Embryonic facial prominence (tissue), 1 donor: Measurements from ENCODE around the gene MALT1.

Experiments used
- DNase-seq: peaks from one replicate; pipeline ENCODE4 v3.0.0-alpha.2; 2016; ENCODE audit errors: extremely low spot score

The MALT1 gene

GRCh38 chr18:58690259-58690658, 19.0 kb downstream of the MALT1 start:
- no peak for DNase-seq

GRCh38 chr18:58691256-58691655, 20.0 kb downstream of the MALT1 start:
- no peak for DNase-seq

GRCh38 chr18:58692422-58693185, 21.3 kb downstream of the MALT1 start:
- DNase-seq: no peak

- DNase-seq: no peak
Observed at GRCh38 chr18:58694221-58694620, 23.0 kb downstream of the MALT1 start.

- no peak for DNase-seq
Observed at GRCh38 chr18:58694720-58695468, 23.6 kb downstream of the MALT1 start.

GRCh38 chr18:58695772-58696171, 24.5 kb downstream of the MALT1 start:
- no peak for DNase-seq

- no peak for DNase-seq
Observed at GRCh38 chr18:58697146-58697545, 25.9 kb downstream of the MALT1 start.

- DNase-seq: no peak
Observed at GRCh38 chr18:58698701-58699193, 27.5 kb downstream of the MALT1 start.

GRCh38 chr18:58699551-58699950, 28.3 kb downstream of the MALT1 start:
- DNase-seq: no peak

GRCh38 chr18:58700209-58700608, 28.9 kb downstream of the MALT1 start:
- no peak for DNase-seq

- no peak for DNase-seq
Observed at GRCh38 chr18:58712930-58713329, 41.7 kb downstream of the MALT1 start.

GRCh38 chr18:58714259-58714658, 43.0 kb downstream of the MALT1 start:
- no peak for DNase-seq

GRCh38 chr18:58714821-58715220, 43.6 kb downstream of the MALT1 start:
- DNase-seq: no peak

GRCh38 chr18:58715540-58715939, 44.3 kb downstream of the MALT1 start:
- no peak for DNase-seq

- DNase-seq: no peak
Observed at GRCh38 chr18:58716060-58716756, 44.9 kb downstream of the MALT1 start.

- DNase-seq: no peak
Observed at GRCh38 chr18:58721566-58722239, 50.4 kb downstream of the MALT1 start.

- DNase-seq: no peak
Observed at GRCh38 chr18:58723810-58724602, 52.7 kb downstream of the MALT1 start.

GRCh38 chr18:58726671-58727070, 55.4 kb downstream of the MALT1 start:
- no peak for DNase-seq

GRCh38 chr18:58727776-58728500, 56.7 kb downstream of the MALT1 start:
- DNase-seq: no peak

GRCh38 chr18:58728719-58729118, 57.5 kb downstream of the MALT1 start:
- DNase-seq: no peak
